GM19467 (cell line): Measurements from ENCODE around the gene TMEM53.

ENCODE experiments used
- ATAC-seq: cut with Tn5 transposase; IDR thresholded peaks from one replicate; pipeline ENCODE4 v1.9.1; 2021; ENCODE audit warnings: mild to moderate bottlenecking, moderate library complexity; ENCODE audit not compliant: unreplicated experiment

The TMEM53 gene

DNA sequence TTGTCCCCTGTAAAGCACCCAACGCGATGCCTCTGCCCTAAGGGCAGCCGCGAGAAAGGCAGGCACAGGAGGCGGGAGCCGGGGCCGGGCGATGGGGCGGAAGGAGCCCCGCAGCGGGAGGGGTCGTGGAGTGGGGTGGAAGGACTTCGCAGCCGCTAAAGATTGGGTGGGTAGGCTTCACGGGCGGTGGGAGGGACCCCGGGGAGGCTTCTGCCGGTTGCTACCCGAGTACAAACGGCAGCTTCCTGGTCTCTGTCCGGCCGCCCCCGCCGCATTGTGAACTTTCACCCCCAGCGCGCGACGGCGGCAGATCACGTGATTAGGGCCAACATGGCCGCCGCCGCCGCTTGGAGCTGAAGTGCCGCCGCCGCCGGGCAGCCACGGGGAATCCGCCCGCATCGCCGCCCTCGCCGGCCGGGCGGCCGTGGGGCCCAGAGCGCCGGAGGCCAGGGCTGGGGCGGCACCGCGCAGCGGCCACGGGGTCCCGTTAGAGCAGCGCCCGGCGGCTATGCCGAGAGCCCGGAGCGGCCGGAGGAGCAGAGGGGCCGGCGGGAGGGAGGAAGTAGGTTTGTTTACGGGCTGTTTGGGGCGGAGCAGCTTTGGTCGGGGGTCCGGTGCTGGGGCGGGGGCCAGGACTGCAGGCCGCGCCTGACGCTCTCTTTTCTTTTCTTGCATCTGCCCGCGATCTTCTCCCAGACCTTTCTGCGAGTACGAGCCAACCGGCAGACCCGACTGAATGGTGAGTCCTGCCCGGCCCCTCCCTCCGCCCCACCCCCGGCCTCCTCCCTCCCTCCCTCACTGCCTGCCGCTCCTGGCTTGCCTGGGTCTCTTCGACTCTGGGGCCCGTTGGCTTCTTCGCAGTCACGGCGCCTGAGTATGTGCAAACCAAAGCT, 42.4 kb downstream of the TMEM53 start:
- ATAC-seq: peak; percentile 61

DNA sequence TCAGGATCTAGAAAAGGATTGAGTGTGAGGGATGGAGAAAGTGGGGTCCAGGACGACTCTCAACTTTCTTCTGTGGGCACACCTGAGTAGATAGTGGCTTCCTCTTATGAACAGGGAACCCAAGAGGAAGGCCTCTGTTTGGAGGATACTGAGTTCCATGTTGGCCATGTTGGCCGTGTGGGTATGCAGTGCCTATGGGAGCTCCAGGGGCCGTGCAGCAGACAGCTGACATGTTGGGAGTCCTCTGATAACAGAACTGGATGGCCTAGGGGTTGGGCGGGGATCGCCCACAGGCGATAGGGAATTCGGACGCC, 43.0 kb downstream of the TMEM53 start:
- ATAC-seq: no peak

DNA sequence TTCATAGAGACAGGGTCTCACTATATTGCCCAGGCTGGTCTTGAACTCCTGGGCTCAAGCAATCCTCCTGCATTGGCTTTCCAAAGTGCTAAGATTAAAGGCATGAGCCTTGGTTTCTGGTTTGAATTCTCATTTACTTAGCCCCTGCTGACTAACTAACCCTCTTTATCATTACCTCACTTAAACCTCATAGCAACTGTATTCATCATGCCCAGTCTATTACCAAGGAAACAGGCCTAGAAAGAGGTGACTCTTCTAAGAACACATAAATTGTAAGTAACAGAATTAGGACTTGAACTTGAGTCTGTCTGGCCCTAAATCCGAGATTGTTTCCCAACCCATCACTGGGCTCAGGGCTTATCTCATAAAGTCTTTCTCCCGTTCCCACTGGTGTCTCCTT, 44.2 kb downstream of the TMEM53 start:
- no peak for ATAC-seq

- no peak for ATAC-seq
Measured at GRCh38 chr1:44628962-44629756, 45.1 kb downstream of the TMEM53 start.

GRCh38 chr1:44625348-44625747, 48.9 kb downstream of the TMEM53 start:
- no peak for ATAC-seq

DNA sequence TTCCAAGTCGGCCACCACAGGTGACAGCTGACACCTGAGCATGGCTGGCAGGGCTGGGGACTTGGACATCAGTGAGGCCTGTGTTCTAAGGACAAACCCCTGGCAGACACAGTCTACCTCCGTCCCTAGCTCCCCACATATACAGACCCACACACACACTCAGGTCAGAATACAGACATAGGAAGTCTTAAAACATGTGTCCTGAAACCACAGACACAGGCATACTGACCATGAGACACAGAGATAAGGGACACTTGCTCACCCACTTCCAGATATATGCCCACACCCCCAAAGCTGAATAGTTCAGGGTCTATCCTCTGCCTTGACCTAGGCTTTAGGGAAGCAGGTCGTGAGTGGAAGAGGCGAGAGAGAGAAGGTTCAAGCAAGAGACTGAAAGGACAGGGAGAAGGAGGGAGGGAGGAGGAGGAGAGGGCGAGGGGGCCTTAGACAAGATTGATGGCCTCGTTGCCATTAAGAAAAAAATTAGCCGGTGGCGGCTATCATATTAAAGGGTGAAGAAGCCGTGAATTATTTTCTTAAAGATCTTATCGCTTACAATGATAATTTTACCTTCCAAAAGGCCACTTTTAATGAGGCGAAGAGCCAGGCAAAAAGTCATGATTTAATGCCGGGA, 49.9 kb downstream of the TMEM53 start:
- no peak for ATAC-seq

- ATAC-seq: no peak
Measured at GRCh38 chr1:44621841-44622286, 52.4 kb downstream of the TMEM53 start.

DNA sequence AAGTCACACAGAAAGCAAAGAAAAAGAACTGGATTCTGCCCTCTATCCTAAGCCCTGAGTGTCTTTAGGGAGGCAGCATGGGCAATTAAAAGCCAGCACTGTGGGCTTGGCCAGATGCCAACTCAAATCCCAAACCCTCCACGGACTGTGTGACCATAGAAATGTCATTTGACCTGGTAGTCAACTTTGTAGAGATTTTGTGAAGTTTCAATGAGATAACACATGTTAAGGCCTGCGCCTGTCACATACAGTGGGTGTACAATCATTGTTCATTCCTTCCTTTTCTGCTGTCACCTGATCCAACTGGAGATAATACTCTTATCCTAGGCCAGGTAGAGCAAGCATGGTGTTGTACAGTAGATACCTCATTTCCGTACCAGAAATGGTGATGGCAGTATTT, 54.2 kb downstream of the TMEM53 start:
- ATAC-seq: no peak

DNA sequence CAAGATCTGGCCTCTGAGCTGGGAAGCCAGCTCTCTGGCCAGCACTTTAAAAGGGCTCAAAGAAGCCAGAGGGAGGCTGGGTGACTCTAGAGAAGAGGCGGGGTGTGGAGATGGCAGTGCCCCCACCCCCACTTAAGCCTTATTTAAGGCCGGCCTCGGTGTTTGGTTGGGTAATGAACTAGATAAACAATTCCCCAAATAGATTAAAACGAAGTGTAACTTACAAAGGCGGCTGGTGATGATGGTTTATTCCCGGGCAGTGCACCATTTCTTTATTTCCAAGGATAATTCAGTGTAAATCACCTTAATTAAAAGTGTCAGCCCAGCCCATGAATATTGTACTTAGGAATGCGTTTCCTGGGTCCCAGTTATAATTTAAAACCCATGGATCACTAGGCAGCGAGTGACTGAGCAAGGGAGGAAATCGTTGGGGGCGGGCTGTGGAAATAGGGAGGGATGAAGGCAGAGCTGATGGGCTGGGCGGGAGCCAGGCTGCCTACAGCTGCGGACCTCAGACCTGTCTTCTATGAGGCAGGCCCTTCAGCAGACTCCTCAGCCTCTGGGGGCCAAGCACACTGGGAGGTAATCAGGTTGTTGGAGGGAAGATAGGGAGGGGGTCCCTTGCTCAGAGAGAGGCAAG, 54.9 kb downstream of the TMEM53 start:
- no peak for ATAC-seq

- ATAC-seq: no peak
Measured at GRCh38 chr1:44617703-44618029, 56.6 kb downstream of the TMEM53 start.

DNA sequence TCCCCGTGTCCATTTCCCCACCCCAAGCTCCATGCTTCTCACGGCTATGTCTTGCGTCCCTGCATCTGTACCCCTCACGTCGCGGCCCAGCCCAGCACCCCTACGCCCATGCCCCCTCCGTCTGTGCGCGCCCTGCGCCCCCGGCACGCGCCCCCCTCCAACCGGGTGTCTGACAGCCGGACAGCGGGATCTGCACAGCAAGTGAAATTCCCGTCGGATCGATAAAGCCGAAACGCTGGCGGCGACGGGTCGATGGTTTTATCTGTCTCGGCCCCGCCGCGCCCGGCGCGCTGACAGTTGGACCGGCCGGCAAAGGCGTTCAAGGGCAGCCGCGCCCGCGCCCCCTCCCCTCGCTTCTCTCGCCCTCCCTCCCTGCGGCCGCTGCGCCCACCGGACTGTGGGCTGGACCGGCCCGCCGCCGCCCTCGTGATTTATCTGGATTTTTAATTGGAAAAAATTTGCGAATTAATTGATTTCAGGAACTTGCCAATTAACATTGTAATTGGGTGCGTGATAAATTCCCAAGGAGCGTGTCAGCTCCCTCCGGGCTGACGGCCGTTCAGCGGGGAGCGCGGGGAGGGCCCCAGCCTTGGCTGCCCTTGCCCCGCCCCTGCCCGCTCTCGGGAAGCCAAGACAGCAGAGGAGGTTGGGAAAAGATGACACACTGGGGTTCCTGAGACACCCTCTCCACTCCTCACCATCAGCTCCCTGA, 57.1 kb downstream of the TMEM53 start:
- ATAC-seq: no peak

DNA sequence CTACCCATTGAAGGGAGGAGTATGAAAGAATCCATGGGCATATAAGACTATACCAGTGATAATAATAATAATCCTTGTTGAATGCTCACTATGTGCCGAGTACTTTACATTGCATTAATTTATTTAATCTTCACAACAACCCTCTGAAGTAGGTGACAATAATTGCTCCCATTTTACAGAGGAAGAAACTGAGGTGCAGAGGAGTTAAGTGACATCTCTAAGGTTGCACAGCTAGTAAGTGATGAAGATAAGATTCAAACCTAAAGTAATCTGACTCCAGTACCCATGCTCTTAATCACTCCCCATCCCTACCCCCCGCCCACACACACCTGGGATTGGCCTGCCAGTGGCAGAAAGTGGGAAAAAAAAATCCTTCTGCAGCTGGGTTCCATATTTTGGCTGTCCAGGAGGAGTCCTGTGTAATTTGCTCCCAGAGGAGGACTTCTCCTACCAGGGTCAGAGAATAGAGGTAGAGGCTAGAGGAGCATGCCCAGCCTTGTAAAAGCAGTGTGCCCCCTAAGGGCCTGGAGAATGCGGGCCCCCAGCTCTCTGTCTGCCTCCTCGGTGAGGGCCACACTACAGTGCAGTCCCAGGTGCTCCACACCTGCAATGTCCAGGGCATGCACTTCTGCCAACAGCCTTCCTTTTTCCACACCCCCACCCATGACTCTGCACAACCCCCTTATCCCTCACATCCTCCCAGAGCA, 57.8 kb downstream of the TMEM53 start:
- ATAC-seq: no peak

DNA sequence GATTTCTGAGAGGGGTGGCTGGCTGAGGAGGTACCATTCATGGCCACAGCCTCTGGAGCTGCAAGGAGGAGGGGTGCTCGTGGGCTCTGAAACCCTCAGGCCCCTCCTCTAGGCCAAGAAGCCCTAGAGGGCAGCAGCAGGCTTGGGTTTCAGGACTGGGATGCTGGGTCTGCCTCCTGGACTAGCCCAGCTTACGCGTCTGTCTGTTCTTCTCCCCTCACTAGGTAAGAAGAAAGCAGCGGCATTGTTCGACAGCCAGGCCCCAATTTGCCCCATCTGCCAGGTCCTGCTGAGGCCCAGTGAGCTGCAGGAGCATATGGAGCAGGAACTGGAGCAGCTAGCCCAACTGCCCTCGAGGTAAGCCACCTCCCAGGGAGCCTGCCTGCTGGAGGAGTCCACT, 60.3 kb downstream of the TMEM53 start:
- no peak for ATAC-seq

DNA sequence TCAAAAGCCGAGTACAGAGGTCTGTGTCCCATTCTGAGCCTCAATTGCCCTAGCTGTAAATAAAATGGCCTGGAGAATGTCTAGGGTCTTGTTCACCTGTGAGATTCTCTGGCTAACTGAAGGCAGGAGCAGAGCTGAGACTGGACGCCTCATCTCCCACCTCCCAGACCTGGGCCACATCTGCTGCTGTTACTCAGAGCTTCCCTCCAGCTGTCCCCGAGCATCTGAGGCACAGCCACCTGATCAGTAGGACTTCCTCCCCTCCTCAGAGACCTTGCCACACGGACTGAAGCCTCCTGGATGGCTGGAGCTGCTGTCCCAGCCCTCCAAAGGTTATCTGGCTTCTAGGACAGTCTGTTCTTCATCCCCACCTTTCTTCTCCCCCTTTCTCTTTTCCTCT, 62.4 kb downstream of the TMEM53 start:
- ATAC-seq: no peak

- no peak for ATAC-seq
Measured at GRCh38 chr1:44611419-44611818, 62.9 kb downstream of the TMEM53 start.

DNA sequence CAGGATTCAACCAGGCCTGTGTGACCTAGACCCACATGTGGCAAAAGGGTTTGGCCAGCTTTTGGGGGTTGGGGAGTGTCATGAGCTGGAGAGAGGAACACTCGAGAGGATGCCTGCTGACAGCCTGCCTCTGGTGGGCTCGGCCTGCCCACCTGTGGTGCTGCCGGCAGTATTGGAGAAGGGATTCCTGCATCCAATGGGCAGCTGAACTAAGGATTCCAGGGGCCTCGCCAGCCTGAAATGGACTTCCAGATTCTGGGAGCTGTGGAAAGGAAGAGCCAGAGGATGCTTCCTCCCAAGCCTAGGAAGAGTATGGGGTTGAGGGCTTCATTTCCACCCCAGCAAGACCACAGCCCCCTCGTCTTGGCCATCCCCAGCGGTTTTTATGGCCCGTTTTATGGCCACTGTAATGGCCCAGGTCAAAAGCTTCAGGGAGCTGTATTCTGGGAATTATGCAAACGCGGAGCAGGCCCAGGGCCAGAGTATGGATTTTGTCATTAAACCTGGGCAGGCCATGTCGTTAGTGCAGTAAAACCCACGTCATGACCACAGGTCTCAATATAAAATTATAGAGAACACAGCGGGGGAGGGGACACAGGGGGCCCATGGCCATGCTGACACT, 63.6 kb downstream of the TMEM53 start:
- ATAC-seq: no peak

GRCh38 chr1:44609768-44610526, 64.3 kb downstream of the TMEM53 start:
- no peak for ATAC-seq

DNA sequence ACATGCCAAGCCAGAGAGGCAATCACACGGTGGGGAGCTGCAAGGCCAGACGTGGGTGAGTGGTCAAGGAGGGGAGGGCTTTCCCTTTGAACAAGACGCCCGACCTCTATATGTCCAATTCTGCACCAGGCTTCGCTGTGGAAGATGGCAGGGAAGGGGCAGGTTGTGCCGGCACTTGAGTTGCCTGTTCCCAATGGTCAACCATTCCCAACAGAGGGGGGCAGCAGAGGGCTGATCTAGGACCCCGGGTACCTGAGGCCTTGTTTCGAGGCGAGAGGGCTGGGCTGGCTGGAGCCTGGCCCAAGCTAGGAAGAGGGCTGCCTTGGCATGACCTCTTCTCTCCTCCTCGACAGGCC, 64.9 kb downstream of the TMEM53 start:
- ATAC-seq: no peak

DNA sequence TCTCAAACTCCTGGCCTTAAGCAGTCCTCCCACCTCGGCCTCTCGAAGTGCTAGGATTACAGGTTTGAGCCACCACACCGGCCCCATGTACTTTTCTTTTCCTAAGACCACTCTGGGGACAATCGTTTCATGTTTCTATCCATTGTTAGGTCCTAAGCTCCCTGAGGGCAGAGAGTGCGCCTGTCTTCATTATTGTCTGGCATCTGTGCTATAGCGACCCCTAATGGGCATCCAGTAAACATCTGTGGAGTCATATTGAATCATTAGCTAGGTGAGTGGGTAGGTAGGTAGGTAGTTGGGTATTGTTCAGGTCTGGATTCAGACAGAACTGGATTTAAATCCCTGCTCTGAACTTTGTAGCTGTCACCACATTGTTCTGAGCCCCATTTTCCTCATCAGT, 66.1 kb downstream of the TMEM53 start:
- no peak for ATAC-seq
